HG03175 (cell line): Measurements from ENCODE around the gene NPAS2.

Source experiments
- ATAC-seq: cut with Tn5 transposase; IDR thresholded peaks from one replicate; pipeline ENCODE4 v1.9.1; 2021; ENCODE audit warnings: mild to moderate bottlenecking, moderate library complexity; ENCODE audit not compliant: unreplicated experiment

Gene NPAS2

GRCh38 chr2:100962366-100963025 lies 142.6 kb downstream of the NPAS2 start:
- ATAC-seq: no peak

- ATAC-seq: no peak
Observed at GRCh38 chr2:100963026-100963375, 143.1 kb downstream of the NPAS2 start.

DNA sequence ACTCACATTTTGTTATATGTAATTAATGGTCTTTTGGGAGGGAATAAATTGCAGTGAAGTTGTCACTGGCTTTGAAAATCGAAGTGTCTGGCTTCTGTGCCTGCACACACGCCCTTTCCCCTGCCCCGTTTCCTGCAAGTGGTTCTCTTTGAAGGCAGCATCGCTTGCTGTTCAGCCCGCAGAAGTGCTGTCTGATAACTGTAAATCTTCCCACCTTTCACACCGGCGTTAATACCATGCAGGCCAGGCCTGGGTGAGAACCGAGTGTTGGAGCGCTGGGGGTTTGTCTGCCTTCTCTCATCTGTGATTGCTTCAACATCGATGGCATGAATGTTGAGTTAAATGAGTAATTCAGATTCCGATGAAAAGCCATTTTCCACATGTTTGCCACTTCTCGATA lies 144.3 kb downstream of the NPAS2 start:
- ATAC-seq: no peak

DNA sequence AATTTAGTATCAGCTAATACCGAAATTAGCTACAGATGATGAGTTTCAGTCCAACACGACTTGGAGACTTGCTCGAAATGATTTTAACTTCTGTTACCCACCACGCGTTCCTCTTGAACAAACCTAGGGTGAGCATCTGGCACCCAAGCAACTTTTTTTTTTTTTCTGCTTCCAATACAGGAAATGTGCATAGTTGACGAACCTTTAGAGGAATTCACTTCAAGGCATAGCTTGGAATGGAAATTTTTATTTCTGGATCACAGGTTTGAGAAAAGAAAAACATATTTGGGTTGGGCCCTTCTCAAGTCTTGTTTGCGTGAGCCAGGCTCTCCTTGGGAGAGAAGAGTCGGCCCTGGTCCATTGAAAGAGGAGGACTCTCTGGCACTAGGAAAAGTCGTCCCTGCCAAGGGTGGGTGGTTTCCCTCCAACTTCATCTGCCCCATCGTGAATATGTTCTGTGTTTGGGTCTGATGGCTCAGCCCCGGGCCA lies 144.8 kb downstream of the NPAS2 start:
- ATAC-seq: no peak

DNA sequence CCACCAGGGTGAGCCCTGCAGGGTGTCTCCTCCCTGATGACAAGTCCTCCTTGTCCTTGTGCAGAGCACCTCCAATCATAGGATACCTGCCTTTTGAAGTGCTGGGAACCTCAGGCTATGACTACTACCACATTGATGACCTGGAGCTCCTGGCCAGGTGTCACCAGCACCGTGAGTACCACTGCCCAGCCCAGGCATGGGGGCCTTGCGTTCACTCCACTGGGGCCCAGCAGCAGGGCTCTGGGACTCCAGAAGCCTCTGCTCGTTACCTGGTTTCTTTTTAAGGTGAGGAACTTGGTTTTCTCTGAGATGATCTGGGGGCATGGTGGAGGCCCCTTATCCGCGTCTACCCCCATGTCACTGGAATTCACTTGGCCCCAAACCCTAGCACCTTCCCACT lies 145.7 kb downstream of the NPAS2 start:
- ATAC-seq: no peak

GRCh38 chr2:100967716-100968115 lies 147.8 kb downstream of the NPAS2 start:
- no peak for ATAC-seq

GRCh38 chr2:100968146-100969145 lies 148.5 kb downstream of the NPAS2 start:
- ATAC-seq: no peak

DNA sequence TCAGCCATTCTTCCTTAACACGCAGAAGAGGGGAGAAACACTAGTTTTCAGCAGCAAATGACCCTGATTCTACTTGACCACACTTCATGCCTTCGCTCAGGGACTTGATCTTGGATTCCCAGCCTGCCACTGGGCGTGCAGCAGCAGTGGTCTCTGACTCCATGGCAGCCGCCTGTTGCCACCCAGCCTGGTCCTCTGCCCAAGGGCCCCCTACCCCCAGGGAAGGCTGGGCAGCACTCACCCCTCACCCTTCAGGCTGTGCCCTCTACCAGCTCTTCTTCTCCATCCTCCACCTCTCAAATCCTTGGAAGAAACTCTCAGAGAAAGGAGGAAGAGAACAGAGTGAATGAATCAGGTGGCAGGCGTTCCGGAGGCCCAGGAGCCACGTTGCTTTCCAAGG lies 150.1 kb downstream of the NPAS2 start:
- no peak for ATAC-seq

- ATAC-seq: no peak
Observed at GRCh38 chr2:100971221-100971620, 151.3 kb downstream of the NPAS2 start.

- ATAC-seq: no peak
Observed at GRCh38 chr2:100972452-100972851, 152.5 kb downstream of the NPAS2 start.

DNA sequence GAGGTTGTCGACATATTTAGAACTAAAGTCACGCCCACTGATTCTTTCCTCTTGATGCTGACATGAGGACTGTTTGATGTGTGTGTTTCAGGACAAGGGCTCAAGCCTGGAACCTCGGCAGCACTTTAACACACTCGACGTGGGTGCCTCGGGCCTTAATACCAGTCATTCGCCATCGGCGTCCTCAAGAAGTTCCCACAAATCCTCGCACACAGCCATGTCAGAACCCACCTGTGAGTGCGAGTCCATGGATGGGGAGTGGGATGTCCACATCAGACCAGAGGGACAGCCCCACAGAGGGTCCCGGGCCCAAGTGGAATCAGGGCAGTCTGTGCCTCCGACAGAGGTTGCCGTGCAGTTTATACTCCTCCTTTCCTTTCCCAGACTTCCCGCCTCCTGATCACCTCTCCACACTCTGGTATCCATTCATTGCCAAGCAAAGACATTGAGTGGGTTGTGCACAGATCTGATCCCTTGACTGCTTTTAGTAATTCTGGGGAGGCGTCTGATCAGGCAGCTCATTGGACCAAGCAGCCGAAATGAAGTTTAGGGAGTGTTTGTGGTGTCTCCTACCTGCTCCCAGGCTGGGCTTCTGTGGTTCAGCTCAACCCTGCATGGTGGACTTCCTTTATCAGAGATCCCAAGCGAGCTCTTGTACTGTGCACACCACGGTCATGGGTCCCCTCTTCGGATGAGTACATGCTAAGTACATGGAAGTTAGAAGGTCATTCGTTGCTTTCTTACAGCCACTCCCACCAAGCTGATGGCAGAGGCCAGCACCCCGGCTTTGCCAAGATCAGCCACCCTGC lies 155.0 kb downstream of the NPAS2 start:
- ATAC-seq: no peak

- no peak for ATAC-seq
Observed at GRCh38 chr2:100975521-100975785, 155.5 kb downstream of the NPAS2 start.

DNA sequence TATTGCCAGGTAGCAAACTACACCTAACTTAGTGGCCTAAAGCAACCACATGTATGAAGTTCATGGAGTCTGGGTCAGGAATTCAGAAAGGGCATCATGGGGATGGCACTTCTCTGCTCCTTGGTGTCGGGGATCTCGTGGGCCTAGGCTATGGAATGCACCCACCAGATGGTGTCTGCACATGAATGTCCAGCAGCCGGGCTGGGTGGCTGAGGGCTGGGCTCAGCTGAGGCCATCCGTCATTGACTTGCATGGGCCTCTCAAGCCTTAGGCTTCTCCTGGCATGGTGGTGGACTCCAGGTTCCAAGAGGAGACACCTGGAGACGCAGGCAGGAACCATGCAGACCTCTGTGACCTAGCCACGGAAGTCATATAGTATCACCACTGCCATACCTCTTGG lies 156.1 kb downstream of the NPAS2 start:
- ATAC-seq: no peak

GRCh38 chr2:100976645-100977391 lies 156.9 kb downstream of the NPAS2 start:
- ATAC-seq: peak; percentile 71

- ATAC-seq: no peak
Observed at GRCh38 chr2:100977511-100977910, 157.6 kb downstream of the NPAS2 start.

GRCh38 chr2:100978582-100979191 lies 158.7 kb downstream of the NPAS2 start:
- no peak for ATAC-seq

DNA sequence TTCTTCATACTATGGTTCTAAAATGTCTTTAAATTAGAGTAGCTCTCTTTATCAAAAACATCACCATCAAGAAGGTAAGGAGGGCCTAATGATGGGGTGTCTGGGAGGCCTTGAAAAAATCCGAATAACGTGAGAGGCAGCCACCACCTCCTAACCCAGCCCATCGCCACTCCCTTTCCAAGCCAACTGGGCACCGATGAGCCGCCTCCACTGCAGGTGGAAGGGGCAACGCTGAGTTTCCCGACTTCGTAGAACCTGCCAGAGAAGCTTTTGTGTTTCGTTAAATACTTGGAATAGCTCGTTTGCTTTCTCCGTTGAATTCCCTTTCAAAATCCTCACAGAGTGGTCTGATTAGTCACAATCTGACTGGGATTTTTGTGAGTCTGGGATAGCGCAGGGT lies 160.1 kb downstream of the NPAS2 start:
- no peak for ATAC-seq

- no peak for ATAC-seq
Observed at GRCh38 chr2:100981011-100981410, 161.1 kb downstream of the NPAS2 start.

DNA sequence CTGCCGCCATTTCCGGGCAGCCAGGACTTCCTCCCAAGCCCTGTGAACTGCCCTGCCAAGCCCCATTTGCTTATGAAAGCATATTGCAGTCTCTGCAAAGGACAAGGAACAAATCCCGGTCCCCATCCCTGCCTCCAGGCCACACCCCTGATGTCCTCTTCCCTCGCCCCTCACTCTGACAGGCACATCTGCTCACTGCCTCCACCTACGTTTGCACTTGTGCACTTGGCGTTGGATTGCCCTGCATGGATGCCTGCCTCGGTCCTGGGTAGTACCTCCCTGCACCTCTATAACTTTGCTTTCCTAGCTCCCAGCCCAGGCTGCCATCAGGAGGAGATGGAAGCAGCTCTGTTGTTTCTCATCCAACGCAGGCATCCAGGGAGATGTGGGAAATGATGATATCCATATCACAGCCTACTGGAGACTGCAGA lies 162.5 kb downstream of the NPAS2 start:
- ATAC-seq: no peak

DNA sequence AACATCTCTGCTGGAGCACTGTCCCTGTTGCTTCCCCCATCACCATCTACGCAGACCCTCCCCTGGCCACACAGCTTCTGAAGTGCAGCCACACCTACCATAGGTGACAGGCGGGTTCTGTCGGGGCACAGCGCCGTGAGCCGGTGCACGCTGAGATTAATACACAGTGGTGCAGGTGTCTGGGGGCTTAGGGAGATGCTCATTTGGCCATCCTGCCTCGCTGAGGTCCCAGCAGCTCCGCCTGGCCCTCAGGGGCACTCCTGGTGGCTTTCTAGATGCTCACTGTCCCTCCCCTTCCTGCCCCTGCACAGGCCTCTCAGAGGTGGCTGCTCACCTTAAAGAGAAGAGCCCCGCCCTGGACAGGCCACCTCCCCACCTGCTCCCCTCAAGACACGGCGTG lies 163.3 kb downstream of the NPAS2 start:
- no peak for ATAC-seq
